AG10803 (cell line): ENCODE measurements around the gene CAMSAP1.

Experiments
- DNase-seq: peaks from one replicate; pipeline ENCODE4 v3.0.0; 2010; ENCODE audit warnings: low read depth
- H3K4me3 ChIP-seq: 2 replicates; pipeline ENCODE4 v1.5.1; 2011; ENCODE audit warnings: mild to moderate bottlenecking, low read length, control low read depth
- TF ChIP-seq, protein P1 (sequence below): conservative IDR thresholded peaks from 2 replicates; pipeline ENCODE4 v1.5.1; 2011; ENCODE audit warnings: mild to moderate bottlenecking, low read length, control low read depth, inconsistent platforms

The CAMSAP1 gene

DNA sequence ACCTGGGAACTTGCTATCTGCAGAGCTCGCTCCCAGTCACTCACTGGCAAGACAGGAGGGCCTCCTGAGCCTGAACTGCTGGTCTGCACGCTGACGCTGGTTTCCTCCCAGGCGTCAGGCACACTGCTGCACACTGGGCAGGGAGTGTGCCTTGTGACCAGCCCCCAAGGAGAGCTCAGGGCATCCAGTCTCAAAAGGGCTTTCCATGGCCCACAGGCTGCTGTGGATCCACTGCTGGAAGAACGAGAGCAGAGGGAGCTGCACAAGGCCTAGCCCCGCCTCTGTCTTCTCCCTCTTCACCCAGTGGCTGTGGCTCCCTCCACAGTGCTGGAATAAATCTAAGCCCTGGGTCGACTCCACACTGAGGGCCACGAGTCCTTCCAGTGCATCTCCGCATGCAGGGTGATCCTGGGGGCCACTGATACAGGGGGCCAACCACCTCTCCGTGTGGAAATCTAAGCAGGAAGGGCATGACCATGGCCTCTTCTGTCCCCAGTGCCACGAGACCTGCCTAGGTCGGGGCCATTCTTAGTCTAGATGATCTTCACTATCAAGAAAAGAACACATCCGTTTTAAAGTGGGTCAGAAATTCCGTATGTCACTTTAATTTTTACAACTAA, 93.6 kb downstream of the CAMSAP1 start:
- TF ChIP-seq, protein P1, sequence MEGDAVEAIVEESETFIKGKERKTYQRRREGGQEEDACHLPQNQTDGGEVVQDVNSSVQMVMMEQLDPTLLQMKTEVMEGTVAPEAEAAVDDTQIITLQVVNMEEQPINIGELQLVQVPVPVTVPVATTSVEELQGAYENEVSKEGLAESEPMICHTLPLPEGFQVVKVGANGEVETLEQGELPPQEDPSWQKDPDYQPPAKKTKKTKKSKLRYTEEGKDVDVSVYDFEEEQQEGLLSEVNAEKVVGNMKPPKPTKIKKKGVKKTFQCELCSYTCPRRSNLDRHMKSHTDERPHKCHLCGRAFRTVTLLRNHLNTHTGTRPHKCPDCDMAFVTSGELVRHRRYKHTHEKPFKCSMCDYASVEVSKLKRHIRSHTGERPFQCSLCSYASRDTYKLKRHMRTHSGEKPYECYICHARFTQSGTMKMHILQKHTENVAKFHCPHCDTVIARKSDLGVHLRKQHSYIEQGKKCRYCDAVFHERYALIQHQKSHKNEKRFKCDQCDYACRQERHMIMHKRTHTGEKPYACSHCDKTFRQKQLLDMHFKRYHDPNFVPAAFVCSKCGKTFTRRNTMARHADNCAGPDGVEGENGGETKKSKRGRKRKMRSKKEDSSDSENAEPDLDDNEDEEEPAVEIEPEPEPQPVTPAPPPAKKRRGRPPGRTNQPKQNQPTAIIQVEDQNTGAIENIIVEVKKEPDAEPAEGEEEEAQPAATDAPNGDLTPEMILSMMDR = no peak
- DNase-seq = no peak

DNA sequence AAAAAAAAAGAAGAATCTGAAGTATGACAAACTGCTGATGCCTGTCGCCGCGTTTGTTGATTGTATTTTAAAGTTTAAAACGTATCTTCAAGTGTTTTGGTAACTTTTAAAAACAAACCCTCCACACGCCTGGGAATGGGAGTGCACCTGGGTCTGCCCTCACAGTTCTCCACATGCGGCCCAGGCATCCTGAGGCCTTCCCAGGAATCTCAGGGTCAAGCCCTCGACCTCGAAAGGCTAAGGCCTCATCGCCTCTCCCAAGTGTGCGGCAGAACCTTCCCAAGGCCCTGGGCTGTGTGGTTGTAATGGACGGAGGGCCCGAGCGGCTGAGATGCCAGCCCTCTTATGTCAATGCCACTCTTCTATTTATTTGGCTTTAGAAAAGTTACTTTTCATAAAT, 94.4 kb downstream of the CAMSAP1 start:
- TF ChIP-seq, protein P1 = no peak
- DNase-seq = no peak
- H3K4me3 ChIP-seq = no peak overlapping the region

More for the DNA sequence above, 93.6 kb downstream of the CAMSAP1 start:
- H3K4me3 ChIP-seq = no peak overlapping the region

DNA sequence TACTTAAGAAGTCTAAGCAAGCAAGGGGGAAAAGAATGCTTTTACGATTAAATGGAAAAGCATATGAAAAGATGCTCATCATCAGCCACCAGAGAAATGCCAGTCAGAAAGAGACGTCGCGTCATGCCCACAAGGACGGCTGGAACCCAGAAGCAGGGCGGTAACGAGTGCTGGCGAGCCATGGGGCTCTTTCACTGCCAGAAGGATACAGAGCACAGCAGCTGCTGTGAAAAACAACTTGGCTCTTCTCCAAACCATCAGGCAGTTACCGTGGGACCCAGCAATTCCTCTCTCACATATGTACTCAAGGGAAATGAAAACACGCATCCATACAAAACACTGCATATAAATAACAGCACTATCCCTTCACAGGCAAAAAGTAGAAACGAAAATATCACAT, 95.5 kb downstream of the CAMSAP1 start:
- no peak overlapping the region for H3K4me3 ChIP-seq
- DNase-seq = peak; percentile 6
- TF ChIP-seq, protein P1 = no peak

DNA sequence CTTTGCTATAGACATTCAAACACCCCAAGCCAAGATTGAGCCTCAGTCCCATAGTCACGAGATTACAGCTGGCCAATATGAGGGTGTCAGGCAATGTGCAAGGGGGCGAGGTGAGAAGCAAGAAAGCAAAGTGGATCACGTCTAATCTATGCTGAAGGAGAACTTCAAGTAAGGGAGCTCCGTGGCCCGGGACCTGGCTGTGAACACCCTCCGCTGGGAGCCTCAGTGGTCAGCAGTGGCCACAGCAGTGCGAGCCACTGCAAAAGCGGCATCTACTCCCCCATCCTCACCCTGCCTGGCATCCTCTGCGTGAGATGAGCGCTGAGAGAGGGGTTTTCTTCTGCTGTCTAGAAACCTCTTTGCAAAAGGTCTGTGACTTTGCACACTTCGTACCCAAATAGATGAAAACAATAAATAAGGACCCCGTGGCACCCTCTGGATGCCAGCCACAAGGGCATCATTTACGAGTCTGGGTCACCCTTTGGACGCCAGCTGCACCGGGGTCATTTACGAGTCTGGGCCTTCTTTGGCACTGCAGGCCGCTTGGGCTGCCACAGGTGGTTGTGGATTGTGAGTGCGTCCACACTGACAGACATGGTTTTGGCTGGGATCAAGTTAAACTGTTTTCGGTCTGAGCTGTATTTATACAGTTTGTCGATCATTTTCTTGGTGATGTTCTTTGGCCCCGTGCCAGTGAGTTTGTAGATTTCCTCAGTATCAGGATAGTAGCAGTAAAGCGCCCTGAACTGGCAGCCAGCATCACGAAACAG, 96.4 kb downstream of the CAMSAP1 start:
- DNase-seq = no peak
- no peak overlapping the region for H3K4me3 ChIP-seq
- TF ChIP-seq, protein P1 = no peak

DNA sequence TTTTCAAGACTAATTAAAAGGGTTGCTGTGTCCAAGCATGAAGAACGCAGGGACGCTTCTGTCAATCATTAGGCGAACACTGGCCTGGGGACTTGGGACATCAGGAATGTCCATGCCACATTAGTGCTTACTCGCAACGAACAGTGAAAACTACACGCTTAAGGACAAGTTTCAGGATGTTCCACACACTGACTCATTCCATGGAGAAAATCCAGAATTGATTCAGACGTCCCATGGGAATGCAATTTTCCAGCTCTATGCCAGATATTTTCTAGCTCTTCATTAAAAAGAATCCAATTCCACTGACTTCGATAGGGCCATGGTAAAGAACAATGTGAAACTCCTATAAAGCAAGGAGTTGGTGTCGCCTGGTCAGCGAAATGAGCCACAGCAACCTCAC, 98.2 kb downstream of the CAMSAP1 start:
- TF ChIP-seq, protein P1 = no peak
- peak; percentile 63 for DNase-seq
- no peak overlapping the region for H3K4me3 ChIP-seq

DNA sequence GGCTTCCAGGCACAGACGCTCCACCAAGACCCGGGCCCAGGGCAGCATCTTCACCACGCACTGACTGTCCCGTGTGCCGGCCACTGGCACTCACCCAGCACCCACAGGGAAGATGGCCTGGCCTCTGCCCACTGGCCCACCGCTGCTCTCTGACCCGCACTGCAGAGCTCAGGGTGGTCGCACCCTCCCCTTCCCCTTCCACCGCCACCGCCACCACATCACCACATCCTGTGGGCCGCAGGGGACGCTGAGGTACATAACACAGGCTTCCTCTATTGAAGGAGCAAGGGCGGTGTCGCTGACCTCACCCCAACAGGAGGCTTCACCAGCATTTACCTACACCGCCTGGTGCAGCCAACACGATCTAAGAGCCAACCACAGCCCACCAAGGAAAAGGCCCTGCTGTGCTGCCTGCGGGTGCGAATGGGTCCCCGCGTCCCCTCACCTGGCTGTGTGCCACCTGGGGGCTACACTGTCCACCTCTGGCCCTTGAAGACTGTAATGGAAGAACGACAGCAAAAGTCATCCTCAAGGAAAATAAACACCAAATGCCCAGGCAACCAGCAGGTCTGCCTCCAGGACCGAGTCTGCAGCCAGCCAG, 101.8 kb downstream of the CAMSAP1 start:
- no peak overlapping the region for H3K4me3 ChIP-seq
- no peak for DNase-seq
- TF ChIP-seq, protein P1 = no peak
